Mucosa of stomach (tissue), 1 donor: ENCODE data around the gene TMEM8B.

Experiments used
- H3K27me3 ChIP-seq: one replicate; pipeline ENCODE4 v1.7.0; 2013; ENCODE audit warnings: mild to moderate bottlenecking, low read length; ENCODE audit not compliant: control insufficient read depth, insufficient read depth
- H3K36me3 ChIP-seq: one replicate; pipeline ENCODE4 v1.7.0; 2013; ENCODE audit warnings: low read length; ENCODE audit not compliant: control insufficient read depth, insufficient read depth
- H3K4me1 ChIP-seq: one replicate; pipeline ENCODE4 v1.7.0; 2013; ENCODE audit warnings: mild to moderate bottlenecking, low read length; ENCODE audit not compliant: control insufficient read depth, insufficient read depth
- H3K4me3 ChIP-seq: one replicate; pipeline ENCODE4 v1.7.0; 2013; ENCODE audit warnings: low read length
- H3K9ac ChIP-seq: one replicate; pipeline ENCODE4 v1.7.0; 2013; ENCODE audit warnings: mild to moderate bottlenecking, low read length, moderate library complexity
- H3K9me3 ChIP-seq: one replicate; pipeline ENCODE4 v1.7.0; 2013; ENCODE audit warnings: mild to moderate bottlenecking, low read length, moderate library complexity; ENCODE audit not compliant: control insufficient read depth
- donor health status: Pancreatic carcinoma.

The TMEM8B gene

GRCh38 chr9:35814106-35814840 is 14.8 kb upstream of the TMEM8B start:
- no peaks in the 10 kb centered on the region for H3K9me3 ChIP-seq
- H3K4me3 ChIP-seq: peak overlapping the region; percentile 78
- H3K36me3 ChIP-seq: no peaks in the 10 kb centered on the region
- H3K4me1 ChIP-seq: peaks cover 26% of the 10 kb centered on the region
- peak overlapping the region; percentile 94 for H3K9ac ChIP-seq
- H3K27me3 ChIP-seq: no peaks in the 10 kb centered on the region

- H3K4me1 ChIP-seq: peaks cover 26% of the 10 kb centered on the region
- no peaks in the 10 kb centered on the region for H3K9me3 ChIP-seq
Observed at GRCh38 chr9:35814841-35815543, 14.0 kb upstream of the TMEM8B start, which contains the start of gene HINT2. TSS of gene HINT2 (minus strand) at chr9:35815042. CDS start at chr9:35814979, 63 bp downstream.

GRCh38 chr9:35816708-35817107 is 12.3 kb upstream of the TMEM8B start:
- no peaks in the 10 kb centered on the region for H3K27me3 ChIP-seq
- H3K4me1 ChIP-seq: peaks cover 22% of the 10 kb centered on the region
- H3K9ac ChIP-seq: no peak overlapping the region
- H3K4me3 ChIP-seq: no peak overlapping the region
- H3K9me3 ChIP-seq: no peaks in the 10 kb centered on the region
- no peaks in the 10 kb centered on the region for H3K36me3 ChIP-seq

More at GRCh38 chr9:35814841-35815543, 14.0 kb upstream of the TMEM8B start, which contains the start of gene HINT2:
- Histone ChIP-seq H3K27me3 (no peaks in the 10 kb centered on the region), H3K4me3 (peak within 1 kb of the TSS; percentile 78), H3K9ac (peak within 1 kb of the TSS; percentile 94), H3K36me3 (no peaks in the 10 kb centered on the region)

- no peaks in the 10 kb centered on the region for H3K9me3 ChIP-seq
- H3K9ac ChIP-seq: no peak overlapping the region
- no peaks in the 10 kb centered on the region for H3K36me3 ChIP-seq
- peaks cover 10% of the 10 kb centered on the region for H3K4me1 ChIP-seq
- H3K27me3 ChIP-seq: no peaks in the 10 kb centered on the region
- H3K4me3 ChIP-seq: no peak overlapping the region
Observed at GRCh38 chr9:35818341-35818740, 10.7 kb upstream of the TMEM8B start.

- Histone ChIP-seq H3K4me3 (no peak overlapping the region), H3K4me1 (no peaks in the 10 kb centered on the region), H3K9me3 (no peaks in the 10 kb centered on the region), H3K9ac (no peak overlapping the region), H3K36me3 (no peaks in the 10 kb centered on the region), H3K27me3 (no peaks in the 10 kb centered on the region)
Observed at GRCh38 chr9:35820076-35820475, 9.0 kb upstream of the TMEM8B start.

- H3K4me1 ChIP-seq: peaks cover 9% of the 10 kb centered on the region
- no peak overlapping the region for H3K9ac ChIP-seq
- no peaks in the 10 kb centered on the region for H3K36me3 ChIP-seq
- no peaks in the 10 kb centered on the region for H3K9me3 ChIP-seq
- H3K27me3 ChIP-seq: no peaks in the 10 kb centered on the region
- H3K4me3 ChIP-seq: no peak overlapping the region
Observed at GRCh38 chr9:35822926-35823325, 6.1 kb upstream of the TMEM8B start.

GRCh38 chr9:35826071-35826701 is 2.8 kb upstream of the TMEM8B start:
- H3K9me3 ChIP-seq: no peaks in the 10 kb centered on the region
- H3K4me3 ChIP-seq: no peak overlapping the region
- H3K27me3 ChIP-seq: no peaks in the 10 kb centered on the region
- H3K4me1 ChIP-seq: peaks cover 24% of the 10 kb centered on the region
- H3K36me3 ChIP-seq: no peaks in the 10 kb centered on the region
- H3K9ac ChIP-seq: no peak overlapping the region

- no peaks in the 10 kb centered on the region for H3K36me3 ChIP-seq
- no peaks in the 10 kb centered on the region for H3K9me3 ChIP-seq
- H3K27me3 ChIP-seq: no peaks in the 10 kb centered on the region
- H3K4me3 ChIP-seq: no peak overlapping the region
- no peak overlapping the region for H3K9ac ChIP-seq
- peaks cover 32% of the 10 kb centered on the region for H3K4me1 ChIP-seq
Observed at GRCh38 chr9:35827486-35827885, 1.5 kb upstream of the TMEM8B start.

GRCh38 chr9:35828716-35829083 is 328 bp upstream of the TMEM8B start, which contains the start of gene FAM221B:
TSS of gene FAM221B (minus strand) at chr9:35828732. CDS start at chr9:35826161, 2,571 bp downstream.
- peak within 1 kb of the TSS; percentile 65 for H3K4me3 ChIP-seq
- H3K27me3 ChIP-seq: no peaks in the 10 kb centered on the region
- peak within 1 kb of the TSS; percentile 90 for H3K9ac ChIP-seq
- no peaks in the 10 kb centered on the region for H3K36me3 ChIP-seq
- H3K4me1 ChIP-seq: peaks cover 43% of the 10 kb centered on the region
- H3K9me3 ChIP-seq: no peaks in the 10 kb centered on the region

GRCh38 chr9:35829764-35830096 is 702 bp downstream of the TMEM8B start:
- H3K9me3 ChIP-seq: no peaks in the 10 kb centered on the region
- no peaks in the 10 kb centered on the region for H3K36me3 ChIP-seq
- no peaks in the 10 kb centered on the region for H3K27me3 ChIP-seq
- H3K4me3 ChIP-seq: peak overlapping the region; percentile 38
- peaks cover 53% of the 10 kb centered on the region for H3K4me1 ChIP-seq
- H3K9ac ChIP-seq: peak overlapping the region; percentile 90

GRCh38 chr9:35831040-35831439 is 2.0 kb downstream of the TMEM8B start:
- Histone ChIP-seq H3K36me3 (no peaks in the 10 kb centered on the region), H3K9me3 (no peaks in the 10 kb centered on the region), H3K9ac (no peak overlapping the region), H3K4me3 (no peak overlapping the region), H3K27me3 (no peaks in the 10 kb centered on the region), H3K4me1 (peaks cover 63% of the 10 kb centered on the region)

- Histone ChIP-seq H3K9ac (peak overlapping the region; percentile 57), H3K4me1 (peaks cover 58% of the 10 kb centered on the region), H3K4me3 (no peak overlapping the region), H3K36me3 (no peaks in the 10 kb centered on the region), H3K27me3 (no peaks in the 10 kb centered on the region), H3K9me3 (no peaks in the 10 kb centered on the region)
Observed at GRCh38 chr9:35832814-35833213, 3.8 kb downstream of the TMEM8B start.
